Activated T-cell treated with anti-CD3 and anti-CD28 coated beads, Interleukin-2, amount 50 U/mL, for 72 hours (primary cell): ENCODE results near the gene ST7. TPM values are rescaled to one million over a fixed set of nuclear protein-coding genes. Genes with fewer than 3 reads are reported as not detected.

ENCODE experiments used
- ATAC-seq, 2 donors: fragments of 150-1000 bp; cut with Tn5 transposase; replicated peaks in 1 of 2; 2 replicates each; pipeline ENCODE4 v1.10.0; 2021; ENCODE audit warnings: moderate library complexity in 2 of 2, mild to moderate bottlenecking in 1 of 2
- DNase-seq, 2 donors: peaks; one replicate each; pipeline ENCODE4 v3.0.0; 2021 to 2022; ENCODE audit warnings: mixed read lengths in 1 of 2
- H3K27ac Mint-ChIP-seq: one replicate; pipeline ENCODE4 v1.8.0; 2022; ENCODE audit warnings: mild to moderate bottlenecking, moderate library complexity, mixed read lengths
- H3K27me3 Mint-ChIP-seq: one replicate; pipeline ENCODE4 v1.8.0; 2022; ENCODE audit warnings: low read depth, mixed read lengths
- H3K36me3 Mint-ChIP-seq, 2 donors: one replicate each; pipeline ENCODE4 v1.8.0; 2022; ENCODE audit warnings: mixed read lengths in 2 of 2, mild to moderate bottlenecking in 1 of 2; ENCODE audit not compliant: insufficient read depth in 2 of 2
- H3K4me1 Mint-ChIP-seq: one replicate; pipeline ENCODE4 v1.8.0; 2022; ENCODE audit warnings: low read depth, mixed read lengths
- H3K4me3 Mint-ChIP-seq, 2 donors: one replicate each; pipeline ENCODE4 v1.8.0; 2022; ENCODE audit warnings: mild to moderate bottlenecking in 2 of 2, mixed read lengths in 2 of 2, moderate library complexity in 2 of 2
- H3K9me3 Mint-ChIP-seq, 2 donors: one replicate each; pipeline ENCODE4 v1.8.0; 2022; ENCODE audit warnings: mixed read lengths in 2 of 2
- total RNA-seq, 2 donors: library from RNA; stranded (reverse); gene quantifications; one replicate each; pipeline ENCODE4 v1.2.3, GENCODE V29; 2022

Gene ST7
- total RNA-seq, 2 donors from 2014 or later, result 6.2 to 7.2 TPM

DNA sequence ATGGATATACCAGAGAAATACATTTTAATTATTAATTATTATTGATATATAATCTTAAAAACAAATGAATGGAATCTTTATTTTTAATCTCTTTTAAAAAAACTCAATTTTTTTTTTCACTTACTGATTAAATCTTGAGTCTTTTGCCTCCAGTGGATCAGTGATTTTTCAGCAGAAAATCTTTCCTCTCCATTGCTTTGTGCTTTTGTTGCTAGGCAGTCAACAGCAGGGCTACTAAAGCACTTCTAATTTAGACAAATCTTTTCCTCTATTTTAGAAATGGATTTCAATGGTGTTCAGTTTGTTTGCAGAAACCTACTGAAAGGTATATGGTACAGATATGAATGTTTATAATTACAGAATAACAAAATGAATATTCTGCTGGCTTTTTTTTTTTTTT lies 143.6 kb downstream of the ST7 start:
- no peak overlapping the region for H3K4me3 Mint-ChIP-seq
- H3K27me3 Mint-ChIP-seq, result no peaks in the 10 kb centered on the region
- DNase-seq (no peak), ATAC-seq (no peak)
- no peaks in the 10 kb centered on the region for H3K36me3 Mint-ChIP-seq
- peaks cover 6% of the 10 kb centered on the region for H3K4me1 Mint-ChIP-seq
- no peaks in the 10 kb centered on the region for H3K9me3 Mint-ChIP-seq
- no peak overlapping the region for H3K27ac Mint-ChIP-seq

GRCh38 chr7:117097860-117098259 lies 144.6 kb downstream of the ST7 start:
- ATAC-seq (no peak), DNase-seq (no peak)
- H3K4me3 Mint-ChIP-seq, result no peak overlapping the region
- H3K36me3 Mint-ChIP-seq, result no peaks in the 10 kb centered on the region
- H3K27me3 Mint-ChIP-seq, result no peaks in the 10 kb centered on the region
- no peaks in the 10 kb centered on the region for H3K9me3 Mint-ChIP-seq
- no peak overlapping the region for H3K27ac Mint-ChIP-seq
- peaks cover 6% of the 10 kb centered on the region for H3K4me1 Mint-ChIP-seq

DNA sequence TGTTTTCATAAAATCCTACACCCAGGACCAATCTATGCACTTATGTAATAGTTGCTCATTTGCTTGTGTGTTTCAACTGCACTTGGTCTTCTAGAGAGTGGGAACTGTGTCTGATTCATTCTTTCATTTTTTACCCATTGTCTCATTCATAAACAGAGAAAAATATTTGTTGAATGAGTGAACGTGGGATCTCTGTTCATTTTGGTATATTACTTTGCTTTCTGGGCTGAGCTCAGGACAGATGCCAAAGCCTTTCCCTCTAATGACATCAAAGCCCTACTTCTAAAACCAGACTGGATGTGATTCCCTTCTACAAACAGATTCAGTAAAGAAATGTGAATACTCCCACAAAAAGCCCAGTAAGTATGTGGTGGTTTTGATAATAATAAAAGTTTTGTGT lies 145.2 kb downstream of the ST7 start:
- Mint-ChIP-seq H3K27me3 (no peaks in the 10 kb centered on the region), H3K27ac (no peak overlapping the region), H3K36me3 (no peaks in the 10 kb centered on the region), H3K4me1 (peaks cover 6% of the 10 kb centered on the region), H3K4me3 (no peak overlapping the region), H3K9me3 (no peaks in the 10 kb centered on the region)
- ATAC-seq (no peak), DNase-seq (no peak)

GRCh38 chr7:117101026-117101425 lies 147.7 kb downstream of the ST7 start:
- no peaks in the 10 kb centered on the region for H3K36me3 Mint-ChIP-seq

GRCh38 chr7:117110480-117111315 lies 157.4 kb downstream of the ST7 start:
- peak; percentile 50 to 59 for DNase-seq
- peak; percentile 95 to 97 for ATAC-seq
- no peak overlapping the region for H3K27ac Mint-ChIP-seq
- peaks cover 5 to 6% of the 10 kb centered on the region in 2 donors for H3K36me3 Mint-ChIP-seq
- peaks cover 11% of the 10 kb centered on the region for H3K27me3 Mint-ChIP-seq
- peak overlapping the region; percentile 53 to 54 for H3K4me3 Mint-ChIP-seq
- peaks cover 3 to 4% of the 10 kb centered on the region in 2 donors for H3K9me3 Mint-ChIP-seq
- H3K4me1 Mint-ChIP-seq, result peaks cover 39% of the 10 kb centered on the region

More at GRCh38 chr7:117101026-117101425, 147.7 kb downstream of the ST7 start:
- no peaks in the 10 kb centered on the region for H3K27me3 Mint-ChIP-seq
- no peak overlapping the region for H3K27ac Mint-ChIP-seq
- ATAC-seq (no peak), DNase-seq (no peak)
- no peak overlapping the region for H3K4me3 Mint-ChIP-seq
- H3K9me3 Mint-ChIP-seq, result no peaks in the 10 kb centered on the region
- H3K4me1 Mint-ChIP-seq, result peaks cover 6% of the 10 kb centered on the region

GRCh38 chr7:117111535-117111934 lies 158.2 kb downstream of the ST7 start:
- H3K4me3 Mint-ChIP-seq, result no peak overlapping the region
- DNase-seq, result no peak
- H3K27ac Mint-ChIP-seq, result no peak overlapping the region
- no peak for ATAC-seq
- peaks cover 39% of the 10 kb centered on the region for H3K4me1 Mint-ChIP-seq
- peaks cover 3 to 4% of the 10 kb centered on the region in 2 donors for H3K9me3 Mint-ChIP-seq
- H3K27me3 Mint-ChIP-seq, result peaks cover 11% of the 10 kb centered on the region
- H3K36me3 Mint-ChIP-seq, result peaks cover 5 to 6% of the 10 kb centered on the region in 2 donors

DNA sequence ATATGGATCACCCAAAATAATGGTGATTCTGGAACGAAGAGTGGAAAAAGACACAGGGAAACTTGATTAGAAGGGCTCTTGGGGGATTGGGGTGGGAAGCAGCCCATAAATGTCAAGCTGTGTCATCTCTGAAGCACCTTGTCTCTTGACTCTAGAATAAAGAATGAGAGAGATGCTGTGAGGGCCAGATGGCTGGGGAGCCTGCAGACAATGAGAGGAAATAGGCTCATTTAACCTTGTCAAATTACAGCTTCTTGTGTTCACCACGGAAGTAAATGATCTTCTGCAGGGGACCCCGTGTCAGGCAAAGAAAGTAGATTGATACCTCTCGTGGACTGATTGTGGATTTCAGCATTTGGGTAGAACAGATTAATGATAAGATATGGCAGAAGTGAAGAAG lies 159.3 kb downstream of the ST7 start:
- H3K27ac Mint-ChIP-seq, result no peak overlapping the region
- no peak for ATAC-seq
- H3K4me3 Mint-ChIP-seq, result no peak overlapping the region
- peaks cover 3 to 4% of the 10 kb centered on the region in 2 donors for H3K9me3 Mint-ChIP-seq
- H3K36me3 Mint-ChIP-seq, result peaks cover 5 to 6% of the 10 kb centered on the region in 2 donors
- peaks cover 11% of the 10 kb centered on the region for H3K27me3 Mint-ChIP-seq
- DNase-seq, result no peak
- H3K4me1 Mint-ChIP-seq, result peaks cover 38% of the 10 kb centered on the region

GRCh38 chr7:117113871-117114270 lies 160.6 kb downstream of the ST7 start:
- Mint-ChIP-seq H3K9me3 (peaks cover 0 to 3% of the 10 kb centered on the region in 2 donors), H3K27ac (no peak overlapping the region), H3K36me3 (peaks cover 2 to 4% of the 10 kb centered on the region in 2 donors), H3K4me1 (peaks cover 26% of the 10 kb centered on the region), H3K4me3 (no peak overlapping the region), H3K27me3 (peaks cover 11% of the 10 kb centered on the region)
- no peak for DNase-seq
- no peak for ATAC-seq

DNA sequence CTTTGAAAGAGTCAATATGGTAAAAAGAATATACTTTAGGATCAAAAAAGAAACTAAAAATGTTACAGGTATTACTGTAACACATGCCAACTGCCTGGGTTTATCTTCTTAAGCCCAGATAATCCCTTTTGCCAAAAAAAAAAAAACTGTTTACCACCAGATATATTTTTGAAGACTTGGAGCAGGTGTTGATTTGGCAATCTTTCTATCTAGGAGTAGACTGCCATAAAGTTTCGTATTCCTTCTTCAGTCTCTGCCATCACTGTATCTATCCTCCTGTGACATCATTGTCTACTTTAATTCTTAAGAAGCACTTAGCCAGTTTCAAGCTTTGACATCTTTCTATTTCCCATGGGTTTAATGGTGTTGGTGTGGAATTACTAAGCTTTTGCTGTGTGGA lies 161.0 kb downstream of the ST7 start:
- no peak overlapping the region for H3K4me3 Mint-ChIP-seq
- no peak overlapping the region for H3K27ac Mint-ChIP-seq
- ATAC-seq (no peak), DNase-seq (no peak)
- H3K27me3 Mint-ChIP-seq, result peaks cover 11% of the 10 kb centered on the region
- peaks cover 23% of the 10 kb centered on the region for H3K4me1 Mint-ChIP-seq
- H3K9me3 Mint-ChIP-seq, result no peaks in the 10 kb centered on the region
- H3K36me3 Mint-ChIP-seq, result peaks cover 0 to 1% of the 10 kb centered on the region in 2 donors

GRCh38 chr7:117116211-117116610 lies 162.9 kb downstream of the ST7 start:
- Mint-ChIP-seq H3K27ac (no peak overlapping the region), H3K4me3 (no peak overlapping the region), H3K4me1 (peaks cover 11% of the 10 kb centered on the region), H3K36me3 (peaks cover 0 to 1% of the 10 kb centered on the region in 2 donors), H3K27me3 (peaks cover 11% of the 10 kb centered on the region), H3K9me3 (no peaks in the 10 kb centered on the region)
- DNase-seq, result no peak
- ATAC-seq, result no peak

DNA sequence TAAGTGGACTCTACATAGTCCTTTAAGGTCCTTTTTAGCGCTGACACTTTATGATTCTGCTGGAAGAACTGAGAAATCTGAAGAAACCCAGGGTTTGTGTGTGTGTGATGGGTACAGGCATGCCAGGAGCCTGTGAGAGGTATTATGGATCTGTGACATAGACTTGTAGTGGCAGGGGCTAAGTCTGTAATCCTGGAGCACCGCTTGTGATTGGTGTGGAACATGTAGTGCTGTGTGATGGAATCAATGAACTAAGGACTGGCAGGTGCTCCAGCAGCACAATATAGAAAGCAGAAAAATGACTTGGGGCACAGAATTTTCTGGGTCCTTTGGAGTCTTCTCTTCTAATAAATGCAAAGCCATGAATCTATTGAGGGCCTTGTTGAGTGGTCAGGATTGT lies 163.9 kb downstream of the ST7 start:
- no peak overlapping the region for H3K27ac Mint-ChIP-seq
- ATAC-seq (no peak), DNase-seq (no peak)
- H3K27me3 Mint-ChIP-seq, result peaks cover 11% of the 10 kb centered on the region
- H3K4me1 Mint-ChIP-seq, result peaks cover 7% of the 10 kb centered on the region
- H3K9me3 Mint-ChIP-seq, result no peaks in the 10 kb centered on the region
- peaks cover 0 to 1% of the 10 kb centered on the region in 2 donors for H3K36me3 Mint-ChIP-seq
- H3K4me3 Mint-ChIP-seq, result no peak overlapping the region

- Mint-ChIP-seq H3K4me1 (peaks cover 7% of the 10 kb centered on the region), H3K9me3 (no peaks in the 10 kb centered on the region), H3K4me3 (no peak overlapping the region), H3K27ac (no peak overlapping the region), H3K36me3 (no peaks in the 10 kb centered on the region), H3K27me3 (no peaks in the 10 kb centered on the region)
- DNase-seq, result no peak
- no peak for ATAC-seq
Measured at GRCh38 chr7:117118579-117119180, 165.4 kb downstream of the ST7 start.

DNA sequence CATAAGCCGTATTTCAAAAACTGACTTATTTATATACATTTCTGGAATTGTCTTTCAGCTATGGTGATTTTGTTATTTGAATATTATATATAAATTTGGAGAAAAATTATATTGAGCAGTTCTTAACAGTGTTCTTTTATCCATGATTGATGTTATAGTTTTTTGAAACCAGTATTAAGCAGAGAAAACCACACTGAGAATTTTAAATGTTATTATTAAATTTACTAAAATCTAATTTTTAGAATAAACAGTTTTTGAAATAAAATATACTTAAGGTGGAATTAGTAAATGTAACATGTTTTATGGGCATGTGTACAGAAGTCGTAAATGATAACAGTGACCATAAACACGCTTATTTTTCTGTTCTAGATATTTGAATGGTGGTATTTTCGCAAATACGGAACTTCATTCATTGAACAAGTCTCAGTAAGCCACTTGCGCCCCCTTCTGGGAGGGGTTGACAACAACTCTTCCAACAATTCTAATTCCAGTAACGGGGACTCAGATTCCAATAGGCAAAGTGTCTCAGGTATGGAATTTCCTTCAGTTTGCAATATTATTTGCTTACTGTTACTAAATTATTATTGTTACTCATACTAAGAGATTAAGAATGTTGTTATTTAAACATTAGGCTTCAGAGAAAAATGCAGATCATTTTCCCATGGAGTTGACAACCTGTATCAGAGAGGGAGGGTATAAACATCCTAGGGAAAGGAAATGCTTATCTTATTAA lies 166.1 kb downstream of the ST7 start:
- ATAC-seq (no peak), DNase-seq (peak; percentile 73 to 77)
- H3K4me3 Mint-ChIP-seq, result no peak overlapping the region
- no peak overlapping the region for H3K27ac Mint-ChIP-seq
- H3K36me3 Mint-ChIP-seq, result no peaks in the 10 kb centered on the region
- H3K9me3 Mint-ChIP-seq, result no peaks in the 10 kb centered on the region
- H3K27me3 Mint-ChIP-seq, result no peaks in the 10 kb centered on the region
- peaks cover 2% of the 10 kb centered on the region for H3K4me1 Mint-ChIP-seq
